ENCODE measurements around the gene LTN1. TPM values are rescaled to one million over a fixed set of nuclear protein-coding genes. Genes with fewer than 3 reads are reported as not detected.
A peak's percentile ranks its signal among the peaks of the same experiment; 100 is the strongest.

LTN1 gene
- total and polyA plus RNA-seq, 2 of the 13 experiments (the other 11 are each of a cell fraction or from before 2014, with no cell fraction given): 6.7 to 24.6 TPM

DNA sequence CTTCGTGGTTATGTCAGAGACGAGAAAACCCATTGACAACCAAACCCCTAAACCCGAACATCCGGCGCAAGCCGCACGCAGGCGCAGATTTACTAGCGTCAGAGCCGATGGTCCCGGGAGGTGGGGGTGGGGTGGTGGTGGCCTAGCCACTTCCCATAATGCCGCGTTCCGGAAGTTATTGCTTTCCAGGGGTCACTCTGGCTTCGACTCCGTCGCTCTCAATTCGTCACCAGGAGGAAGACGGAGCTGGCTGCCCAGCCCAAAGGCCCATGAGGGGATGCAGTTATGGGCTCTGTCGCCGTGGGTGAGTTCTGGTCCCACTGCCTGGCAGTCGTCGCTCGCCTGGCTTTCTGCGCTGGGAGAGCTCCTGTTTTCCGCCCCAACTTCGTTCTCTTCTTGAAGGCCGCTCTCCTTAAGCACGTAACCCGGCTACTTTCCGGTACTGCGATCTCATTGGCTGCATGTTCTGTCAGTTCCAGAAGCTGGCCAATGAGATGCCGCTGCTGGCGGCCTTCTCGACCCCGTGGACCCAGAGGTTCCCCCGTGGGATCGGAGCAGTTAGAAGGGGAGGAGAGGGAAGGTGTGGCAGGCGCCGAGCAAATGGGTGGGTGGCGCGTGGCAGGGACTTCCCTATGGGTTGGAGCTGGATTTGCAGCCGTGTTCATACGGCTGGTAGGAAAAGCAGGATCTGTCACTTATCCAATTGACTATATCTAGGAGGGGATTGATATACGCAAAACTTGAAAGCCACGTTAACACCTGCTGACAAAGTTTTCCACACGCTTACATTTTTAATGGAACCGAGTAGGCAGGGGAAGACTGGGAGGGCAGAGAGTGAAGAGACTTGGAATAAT lies 32.0 kb upstream of the LTN1 start, which contains the start of gene USP16 (continued):
- TF ChIP-seq ZNF784 (CRISPR knock-in tag; IDR thresholded peaks at IDR 0.05; ENCODE audit: borderline replicate concordance) (no peak), ZNF616 (CRISPR knock-in tag; IDR thresholded peaks at IDR 0.05; ENCODE audit: low read depth) (no peak), ZGPAT (CRISPR knock-in tag; IDR thresholded peaks at IDR 0.05) (peak; percentile 40; the same call in 1 of the 2 replicates), RFX3 (CRISPR knock-in tag; IDR thresholded peaks at IDR 0.05) (no peak), ATF7-NPFF (CRISPR knock-in tag; IDR thresholded peaks at IDR 0.05; ENCODE audit: low read depth) (0 out of 2 replicates have a peak, but pooled peaks have one; percentile 33), SALL1 (CRISPR knock-in tag; IDR thresholded peaks at IDR 0.05) (peak; percentile 69), CENPX (CRISPR knock-in tag; IDR thresholded peaks at IDR 0.05) (no peak), KDM6A (CRISPR knock-in tag; IDR thresholded peaks at IDR 0.05; ENCODE audit: low read depth) (no peak), KLF12 (CRISPR knock-in tag; IDR thresholded peaks at IDR 0.05; ENCODE audit: borderline replicate concordance) (peak; percentile 89), TRAFD1 (CRISPR knock-in tag; IDR thresholded peaks at IDR 0.05; ENCODE audit: borderline replicate concordance) (no peak), ZBTB46 (CRISPR knock-in tag; IDR thresholded peaks at IDR 0.05; ENCODE audit: borderline replicate concordance) (no peak), ZNF510 (CRISPR knock-in tag; IDR thresholded peaks at IDR 0.05; ENCODE audit: low read depth) (no peak), ZNF253 (CRISPR knock-in tag; IDR thresholded peaks at IDR 0.05; ENCODE audit: borderline replicate concordance) (no peak), CHCHD3 (CRISPR knock-in tag; IDR thresholded peaks at IDR 0.05) (no peak), ZNF883 (CRISPR knock-in tag; IDR thresholded peaks at IDR 0.05; ENCODE audit: not compliant biosample characterization) (peak; percentile 44), ATF1 (CRISPR knock-in tag; IDR thresholded peaks at IDR 0.05) (peak; percentile 96), DPF2 (CRISPR knock-in tag; IDR thresholded peaks at IDR 0.05; ENCODE audit: borderline replicate concordance, low read depth) (no peak)
- TF ChIP-seq, protein P1, sequence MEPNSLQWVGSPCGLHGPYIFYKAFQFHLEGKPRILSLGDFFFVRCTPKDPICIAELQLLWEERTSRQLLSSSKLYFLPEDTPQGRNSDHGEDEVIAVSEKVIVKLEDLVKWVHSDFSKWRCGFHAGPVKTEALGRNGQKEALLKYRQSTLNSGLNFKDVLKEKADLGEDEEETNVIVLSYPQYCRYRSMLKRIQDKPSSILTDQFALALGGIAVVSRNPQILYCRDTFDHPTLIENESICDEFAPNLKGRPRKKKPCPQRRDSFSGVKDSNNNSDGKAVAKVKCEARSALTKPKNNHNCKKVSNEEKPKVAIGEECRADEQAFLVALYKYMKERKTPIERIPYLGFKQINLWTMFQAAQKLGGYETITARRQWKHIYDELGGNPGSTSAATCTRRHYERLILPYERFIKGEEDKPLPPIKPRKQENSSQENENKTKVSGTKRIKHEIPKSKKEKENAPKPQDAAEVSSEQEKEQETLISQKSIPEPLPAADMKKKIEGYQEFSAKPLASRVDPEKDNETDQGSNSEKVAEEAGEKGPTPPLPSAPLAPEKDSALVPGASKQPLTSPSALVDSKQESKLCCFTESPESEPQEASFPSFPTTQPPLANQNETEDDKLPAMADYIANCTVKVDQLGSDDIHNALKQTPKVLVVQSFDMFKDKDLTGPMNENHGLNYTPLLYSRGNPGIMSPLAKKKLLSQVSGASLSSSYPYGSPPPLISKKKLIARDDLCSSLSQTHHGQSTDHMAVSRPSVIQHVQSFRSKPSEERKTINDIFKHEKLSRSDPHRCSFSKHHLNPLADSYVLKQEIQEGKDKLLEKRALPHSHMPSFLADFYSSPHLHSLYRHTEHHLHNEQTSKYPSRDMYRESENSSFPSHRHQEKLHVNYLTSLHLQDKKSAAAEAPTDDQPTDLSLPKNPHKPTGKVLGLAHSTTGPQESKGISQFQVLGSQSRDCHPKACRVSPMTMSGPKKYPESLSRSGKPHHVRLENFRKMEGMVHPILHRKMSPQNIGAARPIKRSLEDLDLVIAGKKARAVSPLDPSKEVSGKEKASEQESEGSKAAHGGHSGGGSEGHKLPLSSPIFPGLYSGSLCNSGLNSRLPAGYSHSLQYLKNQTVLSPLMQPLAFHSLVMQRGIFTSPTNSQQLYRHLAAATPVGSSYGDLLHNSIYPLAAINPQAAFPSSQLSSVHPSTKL (CRISPR knock-in tag; IDR thresholded peaks at IDR 0.05): peak; percentile 27; the same call in 1 of the 2 replicates

All from HepG2 (cell line).